ENCODE results near the gene ARF4.

GRCh38 chr3:57586778-57587177, 10.4 kb downstream of the ARF4 start:
- TF ChIP-seq CTCF (IDR thresholded peaks at IDR 0.05; ENCODE audit: low read depth, low read length, poor library complexity, severe bottlenecking) = no peak
- no peak for TF ChIP-seq EZH2phosphoT487 (IDR thresholded peaks at IDR 0.05; ENCODE audit: borderline replicate concordance, low read length)
